ENCODE measurements around the gene NET1. TPM values are rescaled to one million over a fixed set of nuclear protein-coding genes. Genes with fewer than 3 reads are reported as not detected.

Gene NET1, protein sequence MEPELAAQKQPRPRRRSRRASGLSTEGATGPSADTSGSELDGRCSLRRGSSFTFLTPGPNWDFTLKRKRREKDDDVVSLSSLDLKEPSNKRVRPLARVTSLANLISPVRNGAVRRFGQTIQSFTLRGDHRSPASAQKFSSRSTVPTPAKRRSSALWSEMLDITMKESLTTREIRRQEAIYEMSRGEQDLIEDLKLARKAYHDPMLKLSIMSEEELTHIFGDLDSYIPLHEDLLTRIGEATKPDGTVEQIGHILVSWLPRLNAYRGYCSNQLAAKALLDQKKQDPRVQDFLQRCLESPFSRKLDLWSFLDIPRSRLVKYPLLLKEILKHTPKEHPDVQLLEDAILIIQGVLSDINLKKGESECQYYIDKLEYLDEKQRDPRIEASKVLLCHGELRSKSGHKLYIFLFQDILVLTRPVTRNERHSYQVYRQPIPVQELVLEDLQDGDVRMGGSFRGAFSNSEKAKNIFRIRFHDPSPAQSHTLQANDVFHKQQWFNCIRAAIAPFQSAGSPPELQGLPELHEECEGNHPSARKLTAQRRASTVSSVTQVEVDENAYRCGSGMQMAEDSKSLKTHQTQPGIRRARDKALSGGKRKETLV
- total RNA-seq = 19.0 and 22.5 TPM in 2 replicates

DNA sequence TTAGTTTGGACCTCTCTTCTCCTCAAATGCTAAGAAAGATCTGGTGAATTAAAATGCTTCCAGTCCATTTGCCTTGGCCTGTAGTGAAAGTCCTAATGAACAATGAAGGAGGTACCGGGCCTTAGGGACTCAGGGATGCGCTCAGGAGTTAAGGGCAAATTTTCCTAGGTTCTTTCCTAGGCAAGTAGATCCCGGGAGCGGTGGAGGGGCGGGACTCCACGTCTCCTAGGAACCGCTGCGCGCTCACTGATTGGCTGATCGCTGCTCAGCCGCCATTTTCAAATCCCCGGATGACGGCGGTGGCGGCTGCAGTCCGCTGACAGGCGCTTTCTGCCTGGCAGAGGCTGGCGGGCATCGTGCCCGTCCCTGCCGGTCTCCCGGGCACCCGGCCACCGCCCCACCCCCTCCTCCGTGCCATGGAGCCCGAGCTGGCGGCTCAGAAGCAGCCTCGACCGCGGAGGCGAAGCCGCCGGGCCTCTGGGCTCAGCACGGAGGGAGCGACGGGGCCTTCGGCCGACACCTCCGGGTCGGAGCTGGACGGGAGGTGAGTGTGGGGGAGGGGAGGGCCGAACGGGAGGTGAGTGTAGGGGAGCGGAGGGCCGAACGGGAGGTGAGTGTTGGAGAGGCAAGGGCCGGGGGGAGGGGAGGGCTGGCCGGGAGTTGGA is at the start of gene NET1:
TSS of gene NET1 (plus strand) at position 281 of the 665 bp plus-strand sequence. CDS start at position 417, 136 bp downstream.
- POLR2A ChIA-PET = interaction anchor here (1.2 kb wide), 1 partner anchor 12 kb away, joined by 4 read pairs; no protein-coding TSS in a partner anchor
- ATAC-seq (ENCODE audit: low read depth) = peak; percentile 85
- TF ChIP-seq, protein P1, sequence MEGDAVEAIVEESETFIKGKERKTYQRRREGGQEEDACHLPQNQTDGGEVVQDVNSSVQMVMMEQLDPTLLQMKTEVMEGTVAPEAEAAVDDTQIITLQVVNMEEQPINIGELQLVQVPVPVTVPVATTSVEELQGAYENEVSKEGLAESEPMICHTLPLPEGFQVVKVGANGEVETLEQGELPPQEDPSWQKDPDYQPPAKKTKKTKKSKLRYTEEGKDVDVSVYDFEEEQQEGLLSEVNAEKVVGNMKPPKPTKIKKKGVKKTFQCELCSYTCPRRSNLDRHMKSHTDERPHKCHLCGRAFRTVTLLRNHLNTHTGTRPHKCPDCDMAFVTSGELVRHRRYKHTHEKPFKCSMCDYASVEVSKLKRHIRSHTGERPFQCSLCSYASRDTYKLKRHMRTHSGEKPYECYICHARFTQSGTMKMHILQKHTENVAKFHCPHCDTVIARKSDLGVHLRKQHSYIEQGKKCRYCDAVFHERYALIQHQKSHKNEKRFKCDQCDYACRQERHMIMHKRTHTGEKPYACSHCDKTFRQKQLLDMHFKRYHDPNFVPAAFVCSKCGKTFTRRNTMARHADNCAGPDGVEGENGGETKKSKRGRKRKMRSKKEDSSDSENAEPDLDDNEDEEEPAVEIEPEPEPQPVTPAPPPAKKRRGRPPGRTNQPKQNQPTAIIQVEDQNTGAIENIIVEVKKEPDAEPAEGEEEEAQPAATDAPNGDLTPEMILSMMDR (IDR thresholded peaks at IDR 0.05) = no peak
- Mint-ChIP-seq H3K27me3 (peaks cover 12% of the 10 kb centered on the region), H3K4me1 (peaks cover 3% of the 10 kb centered on the region), H3K4me3 (peak within 1 kb of the TSS; percentile 84), H3K9me3 (peaks cover 4% of the 10 kb centered on the region), H3K36me3 (ENCODE audit: low read depth) (no peaks in the 10 kb centered on the region), H3K27ac (no peak within 1 kb of the TSS)
- CTCF ChIA-PET = no interaction called here
- DNase-seq = peak; percentile 60
- intact Hi-C loops (cut with micrococcal nuclease) = loop anchor here (1.0 kb wide), 1 partner anchor 34 kb away; no protein-coding TSS in a partner anchor

DNA sequence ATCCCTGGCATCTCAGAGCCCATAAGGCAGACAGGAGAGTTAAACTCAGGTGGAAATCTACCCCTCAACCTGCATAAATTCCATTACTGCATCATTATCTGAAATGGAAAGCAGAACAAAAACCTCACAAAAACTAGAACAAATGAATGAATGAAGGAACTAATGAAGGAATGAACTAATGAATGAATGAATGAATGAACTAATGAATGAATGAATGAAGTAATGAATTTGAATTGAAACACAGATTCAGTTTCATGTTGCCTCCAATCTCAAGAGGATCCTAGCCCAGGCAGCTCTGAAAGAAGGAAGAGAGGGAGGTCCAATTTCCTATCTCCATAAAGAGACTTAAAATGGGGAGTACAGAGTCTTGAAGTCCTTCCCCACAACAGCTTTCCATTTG is 49.5 kb upstream of the NET1 start:
- DNase-seq (no peak), ATAC-seq (ENCODE audit: low read depth) (no peak)
- TF ChIP-seq, protein P1 (IDR thresholded peaks at IDR 0.05) = no peak
- intact Hi-C loops (cut with micrococcal nuclease) = no loop called here
- Mint-ChIP-seq H3K36me3 (ENCODE audit: low read depth) (no peaks in the 10 kb centered on the region), H3K27me3 (peaks cover 9% of the 10 kb centered on the region), H3K4me3 (no peak overlapping the region), H3K27ac (no peak overlapping the region), H3K4me1 (no peaks in the 10 kb centered on the region), H3K9me3 (no peaks in the 10 kb centered on the region)
- ChIA-PET CTCF (no interaction called here), POLR2A (no interaction called here)

DNA sequence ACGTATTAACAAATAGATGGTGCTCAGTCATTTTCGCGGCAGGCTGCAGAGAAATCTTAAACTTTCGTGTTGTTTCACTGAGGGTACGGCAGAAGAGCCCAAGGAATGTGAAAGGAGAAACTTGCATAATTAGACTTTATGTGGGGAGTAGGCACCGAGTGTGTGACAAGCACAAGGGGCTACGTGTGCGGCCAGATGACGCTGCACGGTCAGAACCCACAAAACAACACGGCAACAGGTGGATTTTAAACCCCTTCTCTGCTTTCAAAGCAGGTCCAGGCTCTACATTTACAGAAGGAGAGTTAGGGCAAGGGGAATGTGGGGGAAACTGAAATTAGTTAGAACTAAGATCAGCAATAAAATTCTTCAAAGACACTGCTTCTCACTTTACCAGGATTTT is 48.0 kb upstream of the NET1 start:
- no peak for DNase-seq
- Mint-ChIP-seq H3K4me1 (no peaks in the 10 kb centered on the region), H3K36me3 (ENCODE audit: low read depth) (no peaks in the 10 kb centered on the region), H3K9me3 (no peaks in the 10 kb centered on the region), H3K27ac (no peak overlapping the region), H3K4me3 (no peak overlapping the region), H3K27me3 (peaks cover 9% of the 10 kb centered on the region)
- ATAC-seq (ENCODE audit: low read depth) = no peak
- POLR2A ChIA-PET = no interaction called here
- TF ChIP-seq, protein P1 (IDR thresholded peaks at IDR 0.05) = no peak
- intact Hi-C loops (cut with micrococcal nuclease) = no loop called here
- CTCF ChIA-PET = no interaction called here

DNA sequence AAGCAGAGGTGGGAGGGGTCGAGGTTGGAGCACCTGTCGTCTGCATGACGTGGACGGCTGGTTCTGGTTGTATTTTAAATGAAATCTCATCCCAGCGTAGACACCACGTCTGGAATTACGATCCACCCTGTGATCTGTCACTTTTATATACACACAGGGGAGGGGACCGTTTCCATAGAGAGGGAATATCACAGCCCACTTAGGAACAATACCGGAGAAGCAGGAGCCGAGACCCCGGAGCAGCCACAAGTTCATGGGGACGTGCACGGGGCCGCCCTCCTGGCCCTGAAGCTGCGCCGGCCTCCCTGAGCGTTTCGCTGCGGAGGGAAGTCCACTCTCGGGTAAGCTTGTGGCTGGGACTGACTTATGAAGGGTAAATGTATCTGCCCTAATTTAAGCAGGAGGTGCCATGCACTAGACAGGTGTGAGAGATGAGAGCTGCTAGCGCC is 47.4 kb upstream of the NET1 start, which contains the start of gene UCN3:
TSS of gene UCN3 (plus strand) at position 77 of the 449 bp plus-strand sequence. CDS start 8,755 bp downstream, outside the sequence.
- TF ChIP-seq, protein P1 (IDR thresholded peaks at IDR 0.05) = no peak
- intact Hi-C loops (cut with micrococcal nuclease) = no loop called here
- H3K27ac Mint-ChIP-seq = no peak within 1 kb of the TSS
- ChIA-PET POLR2A (no interaction called here), CTCF (no interaction called here)
- H3K27me3 Mint-ChIP-seq = peaks cover 7% of the 10 kb centered on the region
- ATAC-seq (ENCODE audit: low read depth) (no peak), DNase-seq (no peak)
- peaks cover 2% of the 10 kb centered on the region for H3K9me3 Mint-ChIP-seq
- H3K4me1 Mint-ChIP-seq = no peaks in the 10 kb centered on the region
- H3K4me3 Mint-ChIP-seq = no peak within 1 kb of the TSS
- no peaks in the 10 kb centered on the region for H3K36me3 Mint-ChIP-seq (ENCODE audit: low read depth)

DNA sequence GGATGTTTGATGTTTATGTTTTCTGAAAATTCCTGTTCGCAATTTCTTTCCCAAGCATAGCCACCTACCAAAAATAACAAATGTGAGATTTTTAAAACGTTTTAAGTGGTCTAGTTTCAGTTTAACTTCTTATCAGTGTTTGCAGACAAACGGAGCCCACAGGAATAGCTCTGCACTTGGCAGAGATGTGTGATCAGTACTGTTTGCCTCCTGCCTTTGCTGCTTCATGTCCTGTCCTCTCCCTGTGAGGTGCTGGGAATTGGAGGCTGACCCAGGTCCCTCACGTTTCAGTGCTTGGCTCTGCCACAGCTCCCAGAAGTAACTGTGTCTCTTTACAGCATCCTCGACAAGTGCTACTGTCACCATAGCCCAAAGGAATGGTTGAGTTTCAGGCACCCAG is 46.4 kb upstream of the NET1 start:
- TF ChIP-seq, protein P1 (IDR thresholded peaks at IDR 0.05) = no peak
- peaks cover 2% of the 10 kb centered on the region for H3K9me3 Mint-ChIP-seq
- DNase-seq = no peak
- no peak overlapping the region for H3K27ac Mint-ChIP-seq
- H3K27me3 Mint-ChIP-seq = peaks cover 6% of the 10 kb centered on the region
- ATAC-seq (ENCODE audit: low read depth) = no peak
- ChIA-PET CTCF (no interaction called here), POLR2A (no interaction called here)
- intact Hi-C loops (cut with micrococcal nuclease) = no loop called here
- H3K4me1 Mint-ChIP-seq = no peaks in the 10 kb centered on the region
- no peaks in the 10 kb centered on the region for H3K36me3 Mint-ChIP-seq (ENCODE audit: low read depth)
- H3K4me3 Mint-ChIP-seq = no peak overlapping the region

All from activated B cell treated with CpG ODN at 0.5 μM for 24 hours (primary cell).